ENCODE data around the gene UBTF. TPM values are rescaled to one million over a fixed set of nuclear protein-coding genes. Genes with fewer than 3 reads are reported as not detected.

UBTF gene
- total and polyA plus RNA-seq, 2 of the 8 experiments (the other 6 are each of a cell fraction or from before 2014, with no cell fraction given) = 14.7 to 106 TPM

GRCh38 chr17:44263345-44263902 lies 43.9 kb upstream of the UBTF start:
- Histone ChIP-seq H3K18ac (ENCODE audit: extremely low read depth, low read length) (no peak overlapping the region), H3K14ac (ENCODE audit: insufficient read length) (no peak overlapping the region), H3K27me3 (replicated peaks in 1 of 4; ENCODE audit: control insufficient read depth in 3 of 4, extremely low read depth in 1 of 4, insufficient read depth in 3 of 4, low read length in 3 of 4) (no peaks in the 10 kb centered on the region), H2AK5ac (ENCODE audit: low read depth, low read length) (no peak overlapping the region), H2AFZ (ENCODE audit: low read length) (no peak overlapping the region), H3K4ac (replicated peaks; ENCODE audit: insufficient read length, low read depth, low read length) (no peak overlapping the region), H2BK15ac (ENCODE audit: low read length) (no peak overlapping the region), H2BK12ac (ENCODE audit: low read depth, low read length) (no peak overlapping the region), H4K91ac (replicated peaks; ENCODE audit: insufficient read length, low read length) (no peak overlapping the region), H3K56ac (replicated peaks; ENCODE audit: insufficient read length, low read depth, low read length) (no peak overlapping the region), H4K8ac (ENCODE audit: extremely low read depth, insufficient read depth, low read length) (no peak overlapping the region), H4K20me1 (replicated peaks in 1 of 2; ENCODE audit: control insufficient read depth in 1 of 2, insufficient read depth in 2 of 2, low read length in 2 of 2) (no peaks in the 10 kb centered on the region), H3K4me3 (ENCODE audit: extremely low read depth in 1 of 4, insufficient read depth in 2 of 4, low read depth in 3 of 4, low read length in 4 of 4) (no peak overlapping the region), H3K79me2 (ENCODE audit: control insufficient read depth in 1 of 2, insufficient read depth in 2 of 2, low read length in 2 of 2) (no peaks in the 10 kb centered on the region), H2BK20ac (ENCODE audit: low read length) (no peak overlapping the region), H3K9ac (replicated peaks in 1 of 4; ENCODE audit: extremely low read depth in 1 of 4, low read depth in 3 of 4, low read length in 3 of 4) (no peak overlapping the region), H2BK5ac (ENCODE audit: low read depth, low read length) (no peak overlapping the region), H3K36me3 (ENCODE audit: control insufficient read depth in 2 of 4, insufficient read depth in 4 of 4, low read length in 3 of 4) (no peaks in the 10 kb centered on the region), H3K23me2 (ENCODE audit: low read depth, low read length) (no peaks in the 10 kb centered on the region), H3K79me1 (ENCODE audit: low read depth, low read length) (no peaks in the 10 kb centered on the region), H3K9me3 (ENCODE audit: insufficient read depth in 2 of 2, low read depth in 1 of 2, low read length in 1 of 2) (no peaks in the 10 kb centered on the region), H2BK120ac (replicated peaks; ENCODE audit: low read depth, low read length) (no peak overlapping the region), H3K27ac (ENCODE audit: low read depth, low read length) (no peak overlapping the region), H3K23ac (ENCODE audit: insufficient read length) (no peak overlapping the region), H3K4me2 (ENCODE audit: insufficient read depth in 1 of 2, low read depth in 2 of 2, low read length in 2 of 2) (no peak overlapping the region), H4K5ac (ENCODE audit: insufficient read length, low read depth, low read length) (no peak overlapping the region), H3K4me1 (replicated peaks in 1 of 4; ENCODE audit: control insufficient read depth in 3 of 4, insufficient read depth in 4 of 4, low read length in 3 of 4) (no peaks in the 10 kb centered on the region)
- CTCF ChIA-PET (ENCODE audit: partially characterized antibody) = interaction anchor here (0.6 to 1.4 kb wide), 7 partner anchors 13 to 269 kb away, joined by 3 to 6 read pairs (median 3); no protein-coding TSS in a partner anchor
- DNase-seq (ENCODE audit: low read depth in 1 of 2, low spot score in 2 of 2) (no peak), FAIRE-seq (no peak)
- WGBS, 2 experiments (ENCODE audit: extremely low coverage in 1 of 2, insufficient coverage in 1 of 2, insufficient read length in 1 of 2, insufficient replicate concordance in 2 of 2, low coverage in 1 of 2, low lambda C conversion rate in 2 of 2, missing lambda C conversion rate in 1 of 2) = 90% methylated on average over 7 of the region's 7 CpGs; no CpG with 5 or more reads in 1 of the 2 experiments
- no peak for TF ChIP-seq RXRA (IDR thresholded peaks at IDR 0.05; ENCODE audit: insufficient read depth, low read depth, low read length)
- no peak for TF ChIP-seq POLR2AphosphoS5 (IDR thresholded peaks at IDR 0.05; ENCODE audit: low read depth, low read length)
- no peak for TF ChIP-seq YY1 (IDR thresholded peaks at IDR 0.05; ENCODE audit: low read depth, low read length)
- TF ChIP-seq CREB1 (IDR thresholded peaks at IDR 0.05) = no peak
- TF ChIP-seq CBX8 (IDR thresholded peaks at IDR 0.05; ENCODE audit: borderline replicate concordance, low read depth, low read length) = no peak
- no peak for TF ChIP-seq SAP30 (IDR thresholded peaks at IDR 0.05; ENCODE audit: insufficient read depth, insufficient replicate concordance, low read length)
- TF ChIP-seq CEBPB (IDR thresholded peaks at IDR 0.05; ENCODE audit: low read depth, low read length) = no peak
- no peak for TF ChIP-seq JUN (IDR thresholded peaks at IDR 0.05; ENCODE audit: low read depth, low read length)
- no peak for TF ChIP-seq SP2 (IDR thresholded peaks at IDR 0.05; ENCODE audit: low read length)
- TF ChIP-seq RNF2 (IDR thresholded peaks at IDR 0.05; ENCODE audit: borderline replicate concordance, low read depth, low read length, missing control alignments, poor library complexity, severe bottlenecking) = no peak
- no peak for TF ChIP-seq RFX5 (IDR thresholded peaks at IDR 0.05; ENCODE audit: borderline replicate concordance, low read depth, low read length)
- POLR2A ChIA-PET (ENCODE audit: partially characterized antibody) = no interaction called here
